ENCODE data around the gene SPATS1.

SPATS1 gene

DNA sequence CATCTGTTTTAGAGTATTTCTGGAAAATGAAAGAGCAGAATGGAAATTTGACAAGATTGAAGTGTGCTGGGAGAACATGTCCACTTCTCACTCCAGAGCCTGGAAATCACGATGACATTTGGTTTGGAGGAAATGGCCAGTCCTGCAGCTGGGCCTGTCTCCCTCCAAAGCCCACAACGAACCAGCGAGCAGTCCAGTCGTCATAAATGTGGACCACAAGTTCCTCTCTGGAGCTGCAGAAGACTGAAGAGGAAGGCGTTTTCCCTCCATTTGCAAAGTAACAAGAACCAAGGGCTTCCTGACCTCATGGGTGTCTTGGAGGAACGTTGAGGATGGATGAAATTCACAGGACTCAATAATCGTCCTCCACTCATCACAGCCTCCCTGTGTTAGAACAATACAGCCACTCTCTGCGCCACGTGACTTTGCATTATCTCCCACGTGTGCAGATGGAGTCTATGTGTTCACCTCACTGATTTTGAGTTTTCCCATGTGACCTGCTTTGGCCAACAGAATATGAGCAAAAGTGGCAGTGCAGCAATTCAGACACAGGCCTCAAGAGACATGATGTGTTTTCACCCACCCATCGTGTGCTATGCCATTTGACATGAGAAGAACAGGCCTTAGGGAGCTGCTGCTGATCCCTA is 9.1 kb upstream of the SPATS1 start:
- TF ChIP-seq, protein P1, sequence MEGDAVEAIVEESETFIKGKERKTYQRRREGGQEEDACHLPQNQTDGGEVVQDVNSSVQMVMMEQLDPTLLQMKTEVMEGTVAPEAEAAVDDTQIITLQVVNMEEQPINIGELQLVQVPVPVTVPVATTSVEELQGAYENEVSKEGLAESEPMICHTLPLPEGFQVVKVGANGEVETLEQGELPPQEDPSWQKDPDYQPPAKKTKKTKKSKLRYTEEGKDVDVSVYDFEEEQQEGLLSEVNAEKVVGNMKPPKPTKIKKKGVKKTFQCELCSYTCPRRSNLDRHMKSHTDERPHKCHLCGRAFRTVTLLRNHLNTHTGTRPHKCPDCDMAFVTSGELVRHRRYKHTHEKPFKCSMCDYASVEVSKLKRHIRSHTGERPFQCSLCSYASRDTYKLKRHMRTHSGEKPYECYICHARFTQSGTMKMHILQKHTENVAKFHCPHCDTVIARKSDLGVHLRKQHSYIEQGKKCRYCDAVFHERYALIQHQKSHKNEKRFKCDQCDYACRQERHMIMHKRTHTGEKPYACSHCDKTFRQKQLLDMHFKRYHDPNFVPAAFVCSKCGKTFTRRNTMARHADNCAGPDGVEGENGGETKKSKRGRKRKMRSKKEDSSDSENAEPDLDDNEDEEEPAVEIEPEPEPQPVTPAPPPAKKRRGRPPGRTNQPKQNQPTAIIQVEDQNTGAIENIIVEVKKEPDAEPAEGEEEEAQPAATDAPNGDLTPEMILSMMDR (IDR thresholded peaks at IDR 0.05; ENCODE audit: insufficient read depth, low read depth, low read length, missing control alignments): no peak
- DNase-seq (ENCODE audit: low read depth): no peak
- no peak overlapping the region for H3K4me3 ChIP-seq (ENCODE audit: low read depth, low read length)

DNA sequence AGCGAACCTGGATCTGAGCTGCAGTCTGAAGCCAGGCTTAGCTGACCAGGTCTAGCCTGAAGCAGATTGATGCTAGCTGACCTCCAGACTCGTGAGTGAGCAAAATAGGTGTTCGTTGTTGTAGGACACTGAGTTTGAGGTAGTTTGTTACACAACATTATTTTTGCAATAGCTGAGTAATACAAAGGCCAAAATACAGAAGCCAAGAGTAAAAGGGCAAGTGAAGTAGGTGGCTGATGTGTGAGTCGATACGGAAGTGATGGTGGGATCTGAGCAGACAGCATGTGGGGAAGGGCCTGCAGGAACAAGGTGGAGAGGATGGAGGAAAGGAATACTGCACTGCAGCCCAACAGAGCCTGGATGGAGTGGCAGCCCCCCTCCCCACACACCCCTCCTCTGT is 8.5 kb upstream of the SPATS1 start:
- DNase-seq (ENCODE audit: low read depth): no peak
- no peak overlapping the region for H3K4me3 ChIP-seq (ENCODE audit: low read depth, low read length)
- TF ChIP-seq, protein P1 (IDR thresholded peaks at IDR 0.05; ENCODE audit: insufficient read depth, low read depth, low read length, missing control alignments): no peak

DNA sequence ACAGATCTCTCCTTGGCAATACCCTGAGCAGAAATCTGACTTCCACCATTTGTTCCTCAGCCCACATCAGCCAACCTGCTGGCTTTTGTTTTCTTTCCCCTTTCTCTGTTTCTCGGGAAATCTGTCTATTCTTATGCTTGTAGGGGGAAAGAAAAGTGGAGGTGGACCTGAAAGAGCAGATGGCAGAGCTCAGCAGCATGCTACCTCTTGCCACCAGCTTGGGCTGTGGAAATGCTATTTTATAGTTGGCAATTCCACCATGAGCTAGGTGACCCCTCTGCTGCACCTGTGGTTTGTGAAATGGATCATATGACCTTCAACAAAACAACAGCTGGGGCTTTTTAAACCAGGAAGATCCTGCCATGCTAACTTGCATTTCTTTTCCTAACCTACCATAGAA is 6.8 kb upstream of the SPATS1 start:
- TF ChIP-seq, protein P1 (IDR thresholded peaks at IDR 0.05; ENCODE audit: insufficient read depth, low read depth, low read length, missing control alignments): no peak
- DNase-seq (ENCODE audit: low read depth): no peak
- H3K4me3 ChIP-seq (ENCODE audit: low read depth, low read length): no peak overlapping the region

DNA sequence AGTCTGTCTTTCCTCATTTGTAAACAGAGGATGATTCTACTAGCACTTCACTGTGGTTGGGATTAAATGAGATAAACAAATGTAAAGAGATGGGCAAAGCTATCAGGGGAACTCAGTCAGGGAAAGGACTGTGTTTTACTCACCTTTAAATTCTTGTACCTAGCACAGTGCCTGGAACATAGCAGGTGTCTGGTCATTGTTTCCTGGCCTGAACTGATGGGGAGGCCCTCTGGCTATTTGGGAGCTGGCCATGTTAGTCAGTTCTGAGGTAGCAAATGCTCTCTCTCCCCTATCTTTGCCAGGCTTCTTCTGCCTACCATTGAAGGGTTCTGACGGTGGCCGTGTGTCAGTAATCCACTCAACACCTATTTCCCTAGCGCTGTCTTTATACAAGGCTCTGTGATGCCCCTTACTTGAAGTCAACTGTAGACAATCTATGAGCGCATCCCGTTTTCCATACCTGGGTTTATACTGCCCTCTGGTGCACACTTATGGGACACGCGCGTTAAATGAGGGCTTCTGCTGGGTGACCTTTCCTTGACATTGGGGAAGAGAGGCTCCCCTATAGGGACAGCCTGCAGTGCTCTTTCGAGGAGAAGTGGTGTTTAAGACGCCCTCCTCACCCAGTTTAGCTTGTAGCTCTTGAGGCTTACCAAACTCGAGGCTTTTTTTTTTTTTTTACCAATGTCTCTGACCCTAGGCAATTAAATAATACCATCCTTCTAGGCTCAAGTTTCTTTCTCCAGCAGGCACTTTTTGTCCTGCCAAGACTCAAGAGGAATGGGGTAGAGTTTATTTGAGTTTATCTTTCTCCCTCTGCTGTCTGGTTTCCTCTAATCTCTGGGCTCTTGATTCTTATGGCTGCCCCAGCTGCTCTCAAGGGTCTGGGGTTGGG is 4.0 kb upstream of the SPATS1 start:
- peak; percentile 79 for DNase-seq (ENCODE audit: low read depth)

DNA sequence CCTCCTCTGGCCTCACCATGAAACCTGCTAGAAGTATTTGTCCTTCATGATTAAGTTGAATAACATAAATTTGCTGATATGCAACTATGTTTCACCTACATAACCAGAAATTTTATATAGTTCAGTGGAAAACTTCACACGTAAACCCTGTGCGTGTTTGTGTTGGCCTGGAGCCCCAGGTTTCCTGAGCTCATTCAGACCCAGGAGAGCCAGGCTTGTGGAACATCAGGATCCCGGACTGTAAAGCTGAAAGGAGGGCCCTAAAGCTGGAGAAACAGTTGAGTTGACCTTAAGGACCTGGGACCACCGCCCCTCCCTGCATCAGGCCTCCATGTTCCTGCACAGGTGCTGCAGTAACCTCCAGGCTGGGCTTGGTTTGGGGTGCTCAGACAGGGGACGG is 3.1 kb upstream of the SPATS1 start:
- TF ChIP-seq, protein P1 (IDR thresholded peaks at IDR 0.05; ENCODE audit: insufficient read depth, low read depth, low read length, missing control alignments): no peak
- no peak overlapping the region for H3K4me3 ChIP-seq (ENCODE audit: low read depth, low read length)
- DNase-seq (ENCODE audit: low read depth): no peak

More for the DNA sequence above, 4.0 kb upstream of the SPATS1 start:
- TF ChIP-seq, protein P1 (IDR thresholded peaks at IDR 0.05; ENCODE audit: insufficient read depth, low read depth, low read length, missing control alignments): peak; percentile 69
- H3K4me3 ChIP-seq (ENCODE audit: low read depth, low read length): no peak overlapping the region

DNA sequence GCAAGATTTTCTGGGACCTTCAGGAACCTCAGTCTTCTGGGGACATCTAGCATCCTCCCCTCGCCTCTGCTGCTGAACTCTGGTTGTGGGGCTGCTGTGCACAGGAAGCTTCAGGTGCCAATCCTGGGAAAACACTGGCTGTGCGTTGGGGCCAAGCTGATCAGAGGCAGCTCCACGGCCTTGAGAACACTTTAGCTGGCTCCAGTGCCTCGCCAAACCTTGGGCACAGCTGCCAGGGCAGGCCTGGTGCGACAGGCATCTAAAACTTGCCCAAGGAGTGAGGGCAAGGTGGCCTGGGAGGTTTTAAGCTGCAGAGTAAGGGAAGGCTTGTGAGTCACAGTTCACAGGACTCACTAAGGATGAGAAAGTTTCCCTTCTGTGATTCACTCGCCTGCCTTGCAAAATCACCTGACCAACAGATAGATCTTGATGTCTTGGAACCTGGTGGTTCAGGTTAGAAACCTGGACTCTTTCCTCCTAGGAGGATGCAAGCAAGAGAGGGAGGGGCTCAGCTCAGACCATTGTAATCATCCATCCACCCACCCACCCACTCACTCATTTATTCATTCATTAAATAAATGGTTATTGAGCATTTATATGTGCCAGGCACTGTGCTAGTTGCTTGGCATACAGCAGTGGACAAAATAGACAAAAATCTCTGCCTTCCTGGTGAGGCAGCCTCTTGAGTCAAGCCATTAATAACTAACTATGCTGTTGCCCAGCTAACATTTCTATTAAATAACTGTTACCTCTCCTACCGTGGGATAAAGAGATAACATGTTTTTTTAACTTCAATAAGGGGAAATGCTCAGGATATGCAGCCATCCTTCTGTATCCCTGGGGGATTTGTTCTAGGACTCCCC is 2.5 kb upstream of the SPATS1 start:
- TF ChIP-seq, protein P1 (IDR thresholded peaks at IDR 0.05; ENCODE audit: insufficient read depth, low read depth, low read length, missing control alignments): no peak
- DNase-seq (ENCODE audit: low read depth): no peak
- H3K4me3 ChIP-seq (ENCODE audit: low read depth, low read length): no peak overlapping the region

Measured in GM12865 (cell line).